Prostate gland (tissue), 2 donors: ENCODE results near the gene ARMH3. TPM values are rescaled to one million over a fixed set of nuclear protein-coding genes. Genes with fewer than 3 reads are reported as not detected.
A peak's percentile ranks its signal among the peaks of the same experiment; 100 is the strongest.

Source experiments
- DNase-seq: peaks from one replicate; pipeline ENCODE4 v3.0.0-alpha.2; 2019; ENCODE audit warnings: low spot score
- H3K27ac ChIP-seq, 2 donors: fragments of 200-600 bp; sonication (generic); 2 replicates each; pipeline ENCODE4 v1.5.1; 2017 to 2019
- H3K27me3 ChIP-seq: fragments of 200-600 bp; sonication (generic); replicated peaks from 2 replicates; pipeline ENCODE4 v1.5.1; 2019; ENCODE audit not compliant: insufficient read depth
- H3K36me3 ChIP-seq, 2 donors: fragments of 200-600 bp; sonication (generic); 1 replicate in 1 of 2; 2 replicates in 1 of 2; pipeline versions ENCODE4 v1.5.1 to v1.8.1; 2017 to 2019
- H3K4me1 ChIP-seq: fragments of 200-600 bp; sonication (generic); replicated peaks from 2 replicates; pipeline ENCODE4 v1.5.1; 2019
- H3K4me3 ChIP-seq, 2 donors: fragments of 200-600 bp; sonication (generic); 2 replicates each; pipeline ENCODE4 v1.5.1; 2017 to 2019
- H3K9me3 ChIP-seq: fragments of 200-600 bp; sonication (generic); 2 replicates; pipeline ENCODE4 v1.5.1; 2017
- POLR2A ChIP-seq: fragments of 450-650 bp; IDR thresholded peaks from one replicate; pipeline ENCODE4 v1.6.1; 2016; ENCODE audit warnings: antibody characterized with exemption, mild to moderate bottlenecking
- POLR2AphosphoS5 ChIP-seq: sonication (generic); formaldehyde crosslinking; IDR thresholded peaks from one replicate; pipeline ENCODE4 v1.6.1; 2017; ENCODE audit warnings: antibody characterized with exemption
- WGBS: methylation state at CpG from one replicate; pipeline ENCODE4 v1.1.5; 2018; 5-methylcytosine and 5-hydroxymethylcytosine counted together
- intact Hi-C: fragments of 100-400 bp; cut with DNase I; formaldehyde crosslinking; loops from one replicate; pipeline ENCODE4 v1.14.2; 2022
- total RNA-seq, 2 donors: library from RNA; depleted of rRNA; stranded (reverse); fragments of >200 nt; gene quantifications; one replicate each; pipeline ENCODE4 v1.1.0, GENCODE V29; 2016
- TF ChIP-seq, protein P1 (sequence below), 4 experiments: fragments of 200-600 bp in 2 of 4; fragments of 450-650 bp in 2 of 4; sonication (generic) in 2 of 4; IDR thresholded peaks; 1 replicate in 3 of 4; 2 replicates in 1 of 4; pipeline ENCODE4 v1.5.1; 2016 to 2019; ENCODE audit warnings: antibody characterized with exemption in 4 of 4, mild to moderate bottlenecking in 2 of 4, moderate library complexity in 2 of 4

The ARMH3 gene
- total RNA-seq, 2 donors from 2014 or later, result 15.1 to 20.5 TPM

DNA sequence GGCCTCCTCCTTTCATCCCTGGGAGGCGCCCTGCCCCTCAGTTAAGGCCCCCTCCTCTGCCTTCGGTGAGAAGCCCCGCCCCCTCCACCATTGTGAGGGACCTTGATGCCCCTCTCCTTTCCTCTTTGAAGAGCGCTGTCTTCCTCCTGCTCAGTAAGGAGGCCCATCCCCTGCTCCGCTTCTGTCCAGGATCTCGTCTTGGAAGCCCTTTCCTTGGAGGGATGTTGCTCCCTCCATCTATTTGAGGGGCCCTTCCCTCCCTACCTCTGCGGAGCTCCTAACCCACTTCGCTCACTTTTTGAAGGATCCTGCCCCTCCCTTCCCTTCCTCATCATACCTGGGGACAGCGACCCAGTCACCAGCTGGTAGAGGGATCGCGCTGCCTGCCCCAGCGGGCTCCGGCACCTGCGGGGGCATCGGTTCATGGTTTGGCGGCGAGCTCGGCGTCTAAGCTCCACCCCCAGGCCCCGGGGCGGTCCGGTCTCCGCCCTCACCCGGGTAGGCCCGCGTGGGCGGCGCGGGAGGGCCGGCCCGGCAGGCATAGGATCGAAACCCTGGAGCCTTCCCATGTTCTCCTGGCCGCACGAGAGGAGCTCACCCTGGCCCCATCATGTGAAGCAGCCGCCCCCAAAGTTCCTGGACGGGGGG is 216.4 kb downstream of the ARMH3 start:
- intact Hi-C loops, result loop anchor here (5.0 kb wide), 1 partner anchor 173 kb away; no protein-coding TSS in a partner anchor
- Histone ChIP-seq H3K9me3 (no peaks in the 10 kb centered on the region), H3K4me1 (no peaks in the 10 kb centered on the region), H3K27ac (no peak overlapping the region), H3K36me3 (no peaks in the 10 kb centered on the region), H3K27me3 (no peaks in the 10 kb centered on the region), H3K4me3 (peak overlapping the region in 1 of 2 donors; percentile 20)
- no peak for DNase-seq
- WGBS, result 11% methylated on average over 30 of the region's 36 CpGs
- TF ChIP-seq, protein P1, sequence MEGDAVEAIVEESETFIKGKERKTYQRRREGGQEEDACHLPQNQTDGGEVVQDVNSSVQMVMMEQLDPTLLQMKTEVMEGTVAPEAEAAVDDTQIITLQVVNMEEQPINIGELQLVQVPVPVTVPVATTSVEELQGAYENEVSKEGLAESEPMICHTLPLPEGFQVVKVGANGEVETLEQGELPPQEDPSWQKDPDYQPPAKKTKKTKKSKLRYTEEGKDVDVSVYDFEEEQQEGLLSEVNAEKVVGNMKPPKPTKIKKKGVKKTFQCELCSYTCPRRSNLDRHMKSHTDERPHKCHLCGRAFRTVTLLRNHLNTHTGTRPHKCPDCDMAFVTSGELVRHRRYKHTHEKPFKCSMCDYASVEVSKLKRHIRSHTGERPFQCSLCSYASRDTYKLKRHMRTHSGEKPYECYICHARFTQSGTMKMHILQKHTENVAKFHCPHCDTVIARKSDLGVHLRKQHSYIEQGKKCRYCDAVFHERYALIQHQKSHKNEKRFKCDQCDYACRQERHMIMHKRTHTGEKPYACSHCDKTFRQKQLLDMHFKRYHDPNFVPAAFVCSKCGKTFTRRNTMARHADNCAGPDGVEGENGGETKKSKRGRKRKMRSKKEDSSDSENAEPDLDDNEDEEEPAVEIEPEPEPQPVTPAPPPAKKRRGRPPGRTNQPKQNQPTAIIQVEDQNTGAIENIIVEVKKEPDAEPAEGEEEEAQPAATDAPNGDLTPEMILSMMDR (IDR thresholded peaks at IDR 0.05), result no peak
- TF ChIP-seq POLR2AphosphoS5, result no peak
- TF ChIP-seq POLR2A, result no peak

DNA sequence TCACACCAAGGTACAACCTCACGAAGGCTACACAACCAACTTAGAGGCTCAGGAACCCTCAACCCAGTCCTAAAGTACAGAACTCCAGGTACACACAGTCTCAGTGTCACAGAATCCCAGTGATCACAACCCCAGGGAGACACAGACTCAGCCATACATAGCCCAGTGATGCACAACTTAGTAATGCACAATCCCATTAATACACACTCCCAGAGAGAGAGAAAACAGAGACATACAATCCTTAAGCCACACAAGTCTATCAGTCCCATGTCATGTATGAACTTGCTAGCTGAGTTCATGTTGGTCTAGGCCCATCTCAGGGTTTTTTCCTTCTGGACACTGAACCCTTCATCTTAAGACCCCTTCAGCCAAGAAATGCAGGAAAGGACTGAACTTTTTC is 217.0 kb downstream of the ARMH3 start:
- Histone ChIP-seq H3K4me3 (no peak overlapping the region), H3K4me1 (no peaks in the 10 kb centered on the region), H3K27me3 (no peaks in the 10 kb centered on the region), H3K36me3 (no peaks in the 10 kb centered on the region), H3K27ac (no peak overlapping the region), H3K9me3 (no peaks in the 10 kb centered on the region)
- DNase-seq, result no peak
- TF ChIP-seq POLR2A, result no peak
- TF ChIP-seq, protein P1 (IDR thresholded peaks at IDR 0.05), result no peak
- TF ChIP-seq POLR2AphosphoS5, result no peak
- intact Hi-C loops, result no loop called here
- 100% methylated on average over 1 of the region's 1 CpG for WGBS

DNA sequence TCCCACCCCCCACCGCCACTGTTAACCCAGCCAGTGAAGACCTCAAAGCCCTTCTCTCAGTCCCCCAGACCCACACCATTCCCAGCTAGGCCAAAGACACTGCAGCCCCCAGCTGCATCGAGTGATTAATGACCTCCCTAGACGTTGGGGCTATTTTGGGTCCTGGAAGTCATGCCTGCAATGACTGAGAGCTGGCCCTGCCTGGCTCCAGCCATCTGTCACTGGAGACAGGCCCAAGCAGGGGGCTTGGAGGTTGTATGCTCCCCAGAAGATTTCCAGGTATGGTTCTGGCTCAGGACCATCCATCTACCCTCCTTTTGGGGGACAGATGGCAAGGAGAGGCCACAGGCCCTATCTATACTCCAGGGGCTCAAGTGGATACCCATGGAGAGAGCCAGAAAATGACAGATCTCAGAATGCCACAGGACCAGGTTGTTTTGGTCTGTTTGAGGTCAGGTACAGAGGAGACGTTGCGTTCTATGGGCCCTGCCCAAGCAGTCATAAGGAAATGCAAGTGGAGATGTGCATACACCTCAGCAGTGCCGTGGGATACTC is 217.5 kb downstream of the ARMH3 start:
- TF ChIP-seq, protein P1 (IDR thresholded peaks at IDR 0.05), result no peak
- TF ChIP-seq POLR2A (no peak), POLR2AphosphoS5 (no peak)
- H3K27ac ChIP-seq, result no peak overlapping the region
- no peaks in the 10 kb centered on the region for H3K4me1 ChIP-seq
- no peak overlapping the region for H3K4me3 ChIP-seq
- no peaks in the 10 kb centered on the region for H3K36me3 ChIP-seq
- H3K9me3 ChIP-seq, result no peaks in the 10 kb centered on the region
- intact Hi-C loops, result no loop called here
- DNase-seq, result no peak
- WGBS, result 89% methylated on average over 6 of the region's 6 CpGs
- H3K27me3 ChIP-seq, result no peaks in the 10 kb centered on the region

DNA sequence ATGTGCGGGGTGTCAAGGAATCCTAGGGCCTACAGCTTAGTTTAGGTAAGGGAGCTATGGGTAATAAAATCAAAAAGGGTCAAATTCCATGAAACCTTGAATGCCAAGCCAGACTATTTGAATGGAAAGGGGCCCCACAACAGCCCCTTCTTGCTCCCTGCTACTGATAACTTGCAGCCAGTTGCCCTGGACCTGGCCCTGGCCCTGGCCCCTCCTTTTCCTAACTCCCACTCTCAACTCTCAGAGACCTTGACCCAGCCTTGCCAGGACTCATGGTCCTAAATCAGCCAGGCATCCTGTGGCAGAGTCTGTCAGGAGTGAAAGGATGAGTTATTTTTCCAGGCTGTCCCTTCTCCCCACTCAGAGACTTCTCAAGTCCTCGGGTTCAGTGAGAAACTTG is 218.2 kb downstream of the ARMH3 start:
- DNase-seq, result no peak
- H3K4me1 ChIP-seq, result no peaks in the 10 kb centered on the region
- TF ChIP-seq POLR2AphosphoS5 (no peak), POLR2A (no peak)
- TF ChIP-seq, protein P1 (IDR thresholded peaks at IDR 0.05), result no peak
- no peaks in the 10 kb centered on the region for H3K27me3 ChIP-seq
- H3K9me3 ChIP-seq, result no peaks in the 10 kb centered on the region
- no peak overlapping the region for H3K4me3 ChIP-seq
- WGBS, result 75% methylated on average over 2 of the region's 2 CpGs
- no peak overlapping the region for H3K27ac ChIP-seq
- intact Hi-C loops, result no loop called here
- no peaks in the 10 kb centered on the region for H3K36me3 ChIP-seq

DNA sequence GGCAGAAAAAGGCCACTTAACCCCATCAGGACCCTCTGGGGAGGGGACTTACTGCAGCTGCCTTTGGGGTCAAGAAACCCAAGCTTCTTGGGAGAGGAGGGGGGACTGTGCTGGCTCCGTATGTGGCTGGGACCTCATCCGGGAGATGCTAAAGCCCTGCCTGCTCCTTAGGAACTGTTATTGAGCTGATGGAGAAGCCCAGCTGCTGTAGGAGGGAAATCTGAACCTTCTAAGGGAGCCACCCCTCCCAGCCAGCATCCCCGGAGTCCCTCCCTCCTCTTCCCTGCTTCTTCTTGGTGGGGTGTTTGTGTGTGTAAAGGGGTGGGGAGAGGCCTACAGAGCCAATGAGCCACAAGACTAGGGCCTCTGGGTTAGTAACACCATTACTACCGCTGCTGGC is 220.6 kb downstream of the ARMH3 start:
- Histone ChIP-seq H3K27ac (no peak overlapping the region), H3K9me3 (no peaks in the 10 kb centered on the region), H3K4me1 (no peaks in the 10 kb centered on the region), H3K27me3 (no peaks in the 10 kb centered on the region), H3K4me3 (no peak overlapping the region), H3K36me3 (no peaks in the 10 kb centered on the region)
- WGBS, result 76% methylated on average over 4 of the region's 4 CpGs
- intact Hi-C loops, result no loop called here
- no peak for DNase-seq
- TF ChIP-seq POLR2A, result no peak
- TF ChIP-seq POLR2AphosphoS5, result no peak
- TF ChIP-seq, protein P1 (IDR thresholded peaks at IDR 0.05), result no peak
